GM18873 (cell line): ENCODE results near the gene LEFTY1.
"Not testable (repeated sequence)": the region's sequence is repeated elsewhere in the genome, so short reads cannot be mapped to it uniquely, and the experiment has no call there.

Experiments
- ATAC-seq: cut with Tn5 transposase; IDR thresholded peaks from one replicate; pipeline ENCODE4 v1.9.1; 2021; ENCODE audit warnings: mild to moderate bottlenecking, moderate library complexity, moderate number of reproducible peaks; ENCODE audit not compliant: unreplicated experiment, low FRiP score

Gene LEFTY1

GRCh38 chr1:225836296-225836695 is 52.6 kb downstream of the LEFTY1 start:
- not testable (repeated sequence) for ATAC-seq
